ENCODE measurements around the gene RECK. TPM values are rescaled to one million over a fixed set of nuclear protein-coding genes. Genes with fewer than 3 reads are reported as not detected.

Gene RECK
- total and polyA plus RNA-seq, 3 donors from 2014 or later = 10.1 to 17.6 (median 15.4) TPM

- no peak overlapping the region for H3K4me3 ChIP-seq
- intact Hi-C loops (cut with DNase I; ENCODE audit: low total_unique reads) = no loop called here
- no peaks in the 10 kb centered on the region for H3K36me3 ChIP-seq (ENCODE audit: low read depth, missing control alignments)
- whole genome bisulfite sequencing, 2 donors = 85 to 86% methylated on average over 3 of the region's 3 CpGs
- H3K27me3 ChIP-seq = no peaks in the 10 kb centered on the region
- no peak for DNase-seq
- TF ChIP-seq CTCF (IDR thresholded peaks at IDR 0.05) (no peak), POLR2A (IDR thresholded peaks at IDR 0.05) (no peak)
- no peak overlapping the region for H3K27ac ChIP-seq
- H3K9me3 ChIP-seq = no peaks in the 10 kb centered on the region
- H3K4me1 ChIP-seq = no peaks in the 10 kb centered on the region
These were observed 5.8 kb upstream of the RECK start for GRCh38 chr9:36030871-36031270.

GRCh38 chr9:36031774-36032555 is 4.7 kb upstream of the RECK start:
- Histone ChIP-seq H3K36me3 (ENCODE audit: low read depth, missing control alignments) (no peaks in the 10 kb centered on the region), H3K9me3 (no peaks in the 10 kb centered on the region), H3K27me3 (no peaks in the 10 kb centered on the region), H3K4me1 (no peaks in the 10 kb centered on the region), H3K27ac (no peak overlapping the region), H3K4me3 (no peak overlapping the region)
- WGBS, 2 donors = 86 to 90% methylated on average over 6 of the region's 6 CpGs
- intact Hi-C loops (cut with DNase I; ENCODE audit: low total_unique reads) = no loop called here
- TF ChIP-seq POLR2A (IDR thresholded peaks at IDR 0.05) (no peak), CTCF (IDR thresholded peaks at IDR 0.05) (no peak)
- DNase-seq = no peak

DNA sequence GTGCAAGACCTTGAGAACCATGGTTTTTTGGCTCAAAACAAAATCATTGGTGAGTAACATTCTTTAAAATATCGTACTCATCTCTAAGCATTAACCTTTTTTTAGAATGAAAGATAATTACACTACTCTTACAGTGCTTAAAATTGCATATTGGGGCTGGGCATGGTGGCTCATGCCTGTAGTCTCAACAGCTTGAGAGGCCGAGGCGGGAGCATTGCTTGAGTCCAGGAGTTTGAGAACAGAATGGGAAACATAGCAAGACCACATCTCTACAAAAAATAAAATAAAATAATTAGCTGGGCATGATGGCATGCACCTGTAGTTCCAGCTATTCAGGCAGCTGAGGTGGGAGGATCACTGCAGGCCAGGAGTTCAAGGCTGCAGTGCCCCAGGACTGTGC is 2.9 kb upstream of the RECK start:
- Histone ChIP-seq H3K27me3 (no peaks in the 10 kb centered on the region), H3K4me1 (no peaks in the 10 kb centered on the region), H3K9me3 (no peaks in the 10 kb centered on the region), H3K36me3 (ENCODE audit: low read depth, missing control alignments) (no peaks in the 10 kb centered on the region), H3K4me3 (no peak overlapping the region), H3K27ac (no peak overlapping the region)
- 89 to 94% methylated on average over 3 of the region's 3 CpGs for WGBS, 2 donors
- no peak for TF ChIP-seq CTCF (IDR thresholded peaks at IDR 0.05)
- no peak for TF ChIP-seq POLR2A (IDR thresholded peaks at IDR 0.05)
- DNase-seq = no peak
- intact Hi-C loops (cut with DNase I; ENCODE audit: low total_unique reads) = no loop called here

GRCh38 chr9:36034234-36034633 is 2.5 kb upstream of the RECK start:
- no peak overlapping the region for H3K27ac ChIP-seq
- H3K36me3 ChIP-seq (ENCODE audit: low read depth, missing control alignments) = no peaks in the 10 kb centered on the region
- H3K4me3 ChIP-seq = no peak overlapping the region
- H3K9me3 ChIP-seq = no peaks in the 10 kb centered on the region
- DNase-seq = no peak
- WGBS, 2 donors = 81 to 83% methylated on average over 5 of the region's 5 CpGs
- no peak for TF ChIP-seq CTCF (IDR thresholded peaks at IDR 0.05)
- TF ChIP-seq POLR2A (IDR thresholded peaks at IDR 0.05) = no peak
- intact Hi-C loops (cut with DNase I; ENCODE audit: low total_unique reads) = no loop called here
- H3K27me3 ChIP-seq = no peaks in the 10 kb centered on the region
- no peaks in the 10 kb centered on the region for H3K4me1 ChIP-seq

GRCh38 chr9:36035006-36035405 is 1.7 kb upstream of the RECK start:
- TF ChIP-seq POLR2A (IDR thresholded peaks at IDR 0.05) (no peak), CTCF (IDR thresholded peaks at IDR 0.05) (no peak)
- 98 to 100% methylated on average over 2 of the region's 2 CpGs for WGBS, 2 donors

More at GRCh38 chr9:36035006-36035405, 1.7 kb upstream of the RECK start:
- H3K36me3 ChIP-seq (ENCODE audit: low read depth, missing control alignments) = no peaks in the 10 kb centered on the region
- H3K4me1 ChIP-seq = no peaks in the 10 kb centered on the region
- intact Hi-C loops (cut with DNase I; ENCODE audit: low total_unique reads) = no loop called here
- DNase-seq = no peak
- H3K27ac ChIP-seq = no peak overlapping the region
- no peaks in the 10 kb centered on the region for H3K9me3 ChIP-seq
- no peak overlapping the region for H3K4me3 ChIP-seq
- no peaks in the 10 kb centered on the region for H3K27me3 ChIP-seq
